HL-60 (cell line): ENCODE results near the gene TBC1D9.

Source experiments
- GABPA ChIP-seq: IDR thresholded peaks from 2 replicates; pipeline ENCODE4 v1.6.1; 2012; ENCODE audit warnings: low read depth
- POLR2AphosphoS5 ChIP-seq: IDR thresholded peaks from 2 replicates; pipeline ENCODE4 v1.6.1; 2012; ENCODE audit warnings: low read depth
- SPI1 ChIP-seq: IDR thresholded peaks from 2 replicates; pipeline ENCODE4 v1.6.1; 2012; ENCODE audit warnings: low read depth, mild to moderate bottlenecking, borderline replicate concordance
- TF ChIP-seq, protein P1 (sequence below): IDR thresholded peaks from one replicate; pipeline ENCODE4 v1.5.1; 2011; ENCODE audit warnings: low read length, control low read depth, inconsistent platforms; ENCODE audit not compliant: insufficient read depth
- TF ChIP-seq, protein P2 (sequence below): IDR thresholded peaks from 2 replicates; pipeline ENCODE4 v1.6.1; 2012; ENCODE audit warnings: low read depth; ENCODE audit not compliant: insufficient replicate concordance

DNA sequence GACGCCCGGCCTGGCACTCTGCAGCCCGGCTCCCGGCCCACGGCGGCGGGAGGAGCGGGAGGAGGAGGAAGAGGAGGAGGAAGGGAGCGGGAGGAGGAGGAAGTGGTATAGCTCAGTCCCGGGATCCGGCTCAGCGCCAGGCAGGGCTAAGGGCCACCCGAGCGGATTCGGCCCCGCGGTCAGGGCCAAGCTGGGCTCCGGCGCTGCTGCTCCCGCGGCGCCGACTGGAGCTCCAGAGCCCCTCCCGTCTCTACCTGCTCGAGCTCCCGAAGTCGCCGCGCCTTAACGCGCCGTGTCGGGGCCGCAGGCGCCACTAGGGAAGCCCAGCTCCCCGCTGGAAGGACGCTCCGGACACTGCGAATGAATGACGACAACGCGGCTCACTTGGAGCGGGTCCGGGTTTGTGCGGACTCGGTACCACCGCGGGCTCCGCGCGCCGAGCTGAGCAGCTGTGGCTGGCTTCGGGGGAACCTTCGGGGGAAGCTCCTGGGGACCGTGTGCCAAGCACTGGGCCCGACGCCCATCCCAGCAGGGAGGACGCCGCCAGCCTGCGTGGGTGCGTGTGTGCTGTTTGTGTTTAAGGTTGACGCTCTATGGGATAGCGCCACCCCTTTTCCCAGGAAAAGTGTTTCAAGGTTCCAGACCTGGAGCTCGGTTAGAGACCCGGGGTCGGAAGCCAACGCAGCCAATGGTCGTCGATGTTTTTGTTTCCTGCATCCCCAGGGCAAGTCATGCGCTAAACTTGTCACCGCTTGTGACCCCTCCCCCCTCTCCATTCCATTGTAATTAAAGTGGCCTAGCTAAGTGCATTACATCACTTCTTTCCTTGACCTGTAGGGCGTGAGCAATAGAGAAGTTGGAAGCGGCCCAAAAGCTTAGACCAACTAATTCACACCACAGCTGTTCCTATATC lies at the start of gene TBC1D9:
- TF ChIP-seq, protein P1, sequence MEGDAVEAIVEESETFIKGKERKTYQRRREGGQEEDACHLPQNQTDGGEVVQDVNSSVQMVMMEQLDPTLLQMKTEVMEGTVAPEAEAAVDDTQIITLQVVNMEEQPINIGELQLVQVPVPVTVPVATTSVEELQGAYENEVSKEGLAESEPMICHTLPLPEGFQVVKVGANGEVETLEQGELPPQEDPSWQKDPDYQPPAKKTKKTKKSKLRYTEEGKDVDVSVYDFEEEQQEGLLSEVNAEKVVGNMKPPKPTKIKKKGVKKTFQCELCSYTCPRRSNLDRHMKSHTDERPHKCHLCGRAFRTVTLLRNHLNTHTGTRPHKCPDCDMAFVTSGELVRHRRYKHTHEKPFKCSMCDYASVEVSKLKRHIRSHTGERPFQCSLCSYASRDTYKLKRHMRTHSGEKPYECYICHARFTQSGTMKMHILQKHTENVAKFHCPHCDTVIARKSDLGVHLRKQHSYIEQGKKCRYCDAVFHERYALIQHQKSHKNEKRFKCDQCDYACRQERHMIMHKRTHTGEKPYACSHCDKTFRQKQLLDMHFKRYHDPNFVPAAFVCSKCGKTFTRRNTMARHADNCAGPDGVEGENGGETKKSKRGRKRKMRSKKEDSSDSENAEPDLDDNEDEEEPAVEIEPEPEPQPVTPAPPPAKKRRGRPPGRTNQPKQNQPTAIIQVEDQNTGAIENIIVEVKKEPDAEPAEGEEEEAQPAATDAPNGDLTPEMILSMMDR = no peak
- TF ChIP-seq, protein P2, sequence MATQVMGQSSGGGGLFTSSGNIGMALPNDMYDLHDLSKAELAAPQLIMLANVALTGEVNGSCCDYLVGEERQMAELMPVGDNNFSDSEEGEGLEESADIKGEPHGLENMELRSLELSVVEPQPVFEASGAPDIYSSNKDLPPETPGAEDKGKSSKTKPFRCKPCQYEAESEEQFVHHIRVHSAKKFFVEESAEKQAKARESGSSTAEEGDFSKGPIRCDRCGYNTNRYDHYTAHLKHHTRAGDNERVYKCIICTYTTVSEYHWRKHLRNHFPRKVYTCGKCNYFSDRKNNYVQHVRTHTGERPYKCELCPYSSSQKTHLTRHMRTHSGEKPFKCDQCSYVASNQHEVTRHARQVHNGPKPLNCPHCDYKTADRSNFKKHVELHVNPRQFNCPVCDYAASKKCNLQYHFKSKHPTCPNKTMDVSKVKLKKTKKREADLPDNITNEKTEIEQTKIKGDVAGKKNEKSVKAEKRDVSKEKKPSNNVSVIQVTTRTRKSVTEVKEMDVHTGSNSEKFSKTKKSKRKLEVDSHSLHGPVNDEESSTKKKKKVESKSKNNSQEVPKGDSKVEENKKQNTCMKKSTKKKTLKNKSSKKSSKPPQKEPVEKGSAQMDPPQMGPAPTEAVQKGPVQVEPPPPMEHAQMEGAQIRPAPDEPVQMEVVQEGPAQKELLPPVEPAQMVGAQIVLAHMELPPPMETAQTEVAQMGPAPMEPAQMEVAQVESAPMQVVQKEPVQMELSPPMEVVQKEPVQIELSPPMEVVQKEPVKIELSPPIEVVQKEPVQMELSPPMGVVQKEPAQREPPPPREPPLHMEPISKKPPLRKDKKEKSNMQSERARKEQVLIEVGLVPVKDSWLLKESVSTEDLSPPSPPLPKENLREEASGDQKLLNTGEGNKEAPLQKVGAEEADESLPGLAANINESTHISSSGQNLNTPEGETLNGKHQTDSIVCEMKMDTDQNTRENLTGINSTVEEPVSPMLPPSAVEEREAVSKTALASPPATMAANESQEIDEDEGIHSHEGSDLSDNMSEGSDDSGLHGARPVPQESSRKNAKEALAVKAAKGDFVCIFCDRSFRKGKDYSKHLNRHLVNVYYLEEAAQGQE = no peak
- TF ChIP-seq SPI1 (no peak), POLR2AphosphoS5 (no peak), GABPA (no peak)
